Mesothelial cell of epicardium (in vitro differentiated cells): ENCODE measurements around the gene MAGI3. TPM values are rescaled to one million over a fixed set of nuclear protein-coding genes. Genes with fewer than 3 reads are reported as not detected.

Experiments used
- DNase-seq, 2 experiments: peaks; one replicate each; pipeline ENCODE4 v3.0.0; 2021; ENCODE audit warnings: low spot score in 2 of 2; ENCODE audit not compliant: unreplicated experiment in 2 of 2
- H3K27ac Mint-ChIP-seq: 2 replicates; pipeline ENCODE4 v1.8.0; 2021; ENCODE audit warnings: mixed read lengths
- H3K27me3 Mint-ChIP-seq: 2 replicates; pipeline ENCODE4 v1.8.0; 2021; ENCODE audit warnings: low read depth, mixed read lengths
- H3K36me3 Mint-ChIP-seq: 2 replicates; pipeline ENCODE4 v1.8.0; 2021; ENCODE audit warnings: mixed read lengths
- H3K4me1 Mint-ChIP-seq: 2 replicates; pipeline ENCODE4 v1.8.0; 2021; ENCODE audit warnings: mixed read lengths
- H3K4me3 Mint-ChIP-seq: 2 replicates; pipeline ENCODE4 v1.8.0; 2021; ENCODE audit warnings: mild to moderate bottlenecking, moderate library complexity, mixed read lengths
- H3K9me3 Mint-ChIP-seq: 2 replicates; pipeline ENCODE4 v1.8.0; 2021; ENCODE audit warnings: mixed read lengths
- total RNA-seq: library from RNA; stranded (reverse); gene quantifications from 3 replicates; pipeline ENCODE4 v1.2.1, GENCODE V29; 2021
- TF ChIP-seq, protein P1 (sequence below): fragments of 200-600 bp; sonication (generic); IDR thresholded peaks from one replicate; pipeline ENCODE4 v1.5.0; 2021; ENCODE audit warnings: antibody characterized with exemption; ENCODE audit not compliant: unreplicated experiment

MAGI3 gene
- total RNA-seq, 1 donor from 2014 or later: 28.7 TPM

DNA sequence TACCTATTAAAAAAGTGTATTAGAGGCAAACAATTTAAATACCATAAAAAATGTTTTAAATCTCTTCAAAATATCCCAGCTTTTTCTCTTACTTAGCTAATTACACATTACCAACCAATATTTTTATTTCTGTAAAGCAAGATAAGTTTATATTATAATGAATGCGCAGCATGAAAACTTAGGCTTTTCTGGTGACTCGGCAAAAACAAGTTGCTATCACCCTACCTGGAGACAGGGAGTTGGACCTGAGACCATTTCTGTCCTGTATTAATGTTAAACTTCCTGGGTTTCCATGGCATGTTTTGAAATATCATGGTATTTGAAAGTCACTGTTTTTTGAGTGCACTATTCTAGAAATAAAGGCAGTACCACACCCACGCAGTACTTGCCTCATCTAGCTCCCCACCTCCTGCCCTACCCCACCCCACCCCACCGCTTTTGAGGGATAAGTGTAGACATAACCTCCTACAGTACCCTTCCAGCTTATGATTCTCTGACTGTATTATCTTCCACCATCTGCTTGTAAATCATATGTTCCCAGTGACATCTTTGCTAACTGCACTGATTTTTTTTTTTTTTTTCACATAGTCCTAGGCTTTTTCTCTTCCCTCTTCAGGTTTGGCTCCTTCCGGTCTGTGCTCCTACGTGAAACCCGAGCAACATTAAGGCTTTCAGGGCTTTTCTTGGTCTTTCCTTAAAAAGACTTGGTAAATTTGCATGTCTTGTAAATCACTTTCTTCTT lies 291.5 kb downstream of the MAGI3 start:
- DNase-seq: no peak
- no peaks in the 10 kb centered on the region for H3K9me3 Mint-ChIP-seq
- TF ChIP-seq, protein P1, sequence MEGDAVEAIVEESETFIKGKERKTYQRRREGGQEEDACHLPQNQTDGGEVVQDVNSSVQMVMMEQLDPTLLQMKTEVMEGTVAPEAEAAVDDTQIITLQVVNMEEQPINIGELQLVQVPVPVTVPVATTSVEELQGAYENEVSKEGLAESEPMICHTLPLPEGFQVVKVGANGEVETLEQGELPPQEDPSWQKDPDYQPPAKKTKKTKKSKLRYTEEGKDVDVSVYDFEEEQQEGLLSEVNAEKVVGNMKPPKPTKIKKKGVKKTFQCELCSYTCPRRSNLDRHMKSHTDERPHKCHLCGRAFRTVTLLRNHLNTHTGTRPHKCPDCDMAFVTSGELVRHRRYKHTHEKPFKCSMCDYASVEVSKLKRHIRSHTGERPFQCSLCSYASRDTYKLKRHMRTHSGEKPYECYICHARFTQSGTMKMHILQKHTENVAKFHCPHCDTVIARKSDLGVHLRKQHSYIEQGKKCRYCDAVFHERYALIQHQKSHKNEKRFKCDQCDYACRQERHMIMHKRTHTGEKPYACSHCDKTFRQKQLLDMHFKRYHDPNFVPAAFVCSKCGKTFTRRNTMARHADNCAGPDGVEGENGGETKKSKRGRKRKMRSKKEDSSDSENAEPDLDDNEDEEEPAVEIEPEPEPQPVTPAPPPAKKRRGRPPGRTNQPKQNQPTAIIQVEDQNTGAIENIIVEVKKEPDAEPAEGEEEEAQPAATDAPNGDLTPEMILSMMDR: no peak
- peak overlapping the region; percentile 47 for H3K27ac Mint-ChIP-seq
- H3K4me1 Mint-ChIP-seq: peaks cover 43% of the 10 kb centered on the region
- H3K4me3 Mint-ChIP-seq: no peak overlapping the region
- H3K36me3 Mint-ChIP-seq: peaks cover 5% of the 10 kb centered on the region
- no peaks in the 10 kb centered on the region for H3K27me3 Mint-ChIP-seq

DNA sequence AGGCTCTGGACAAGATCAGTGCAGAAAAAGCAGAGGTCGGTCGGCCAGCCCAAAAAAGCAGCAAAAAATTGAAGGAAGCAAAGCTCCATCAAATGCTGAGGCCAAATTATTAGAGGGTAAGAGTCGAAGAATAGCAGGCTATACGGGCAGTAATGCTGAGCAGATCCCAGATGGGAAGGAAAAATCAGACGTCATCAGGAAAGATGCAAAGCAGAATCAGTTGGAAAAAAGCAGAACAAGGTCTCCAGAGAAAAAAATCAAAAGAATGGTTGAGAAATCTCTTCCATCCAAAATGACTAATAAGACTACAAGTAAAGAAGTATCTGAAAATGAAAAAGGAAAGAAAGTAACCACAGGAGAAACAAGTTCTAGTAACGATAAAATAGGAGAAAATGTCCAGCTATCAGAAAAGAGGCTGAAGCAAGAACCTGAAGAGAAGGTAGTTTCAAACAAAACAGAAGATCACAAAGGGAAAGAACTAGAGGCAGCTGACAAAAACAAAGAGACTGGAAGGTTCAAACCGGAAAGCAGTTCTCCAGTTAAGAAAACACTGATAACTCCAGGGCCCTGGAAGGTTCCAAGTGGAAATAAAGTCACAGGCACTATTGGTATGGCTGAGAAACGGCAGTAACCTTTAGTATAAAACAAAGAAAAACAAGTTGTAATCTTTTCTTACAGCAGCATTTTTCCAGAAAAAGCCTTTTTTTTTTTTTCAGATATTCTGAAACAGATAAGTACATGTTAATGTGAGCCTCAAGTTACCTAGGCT lies 293.3 kb downstream of the MAGI3 start:
- no peaks in the 10 kb centered on the region for H3K27me3 Mint-ChIP-seq
- H3K4me3 Mint-ChIP-seq: no peak overlapping the region
- TF ChIP-seq, protein P1: no peak
- H3K9me3 Mint-ChIP-seq: no peaks in the 10 kb centered on the region
- DNase-seq: no peak
- H3K4me1 Mint-ChIP-seq: peaks cover 25% of the 10 kb centered on the region
- peak overlapping the region; percentile 82 for H3K27ac Mint-ChIP-seq
- H3K36me3 Mint-ChIP-seq: peaks cover 6% of the 10 kb centered on the region

DNA sequence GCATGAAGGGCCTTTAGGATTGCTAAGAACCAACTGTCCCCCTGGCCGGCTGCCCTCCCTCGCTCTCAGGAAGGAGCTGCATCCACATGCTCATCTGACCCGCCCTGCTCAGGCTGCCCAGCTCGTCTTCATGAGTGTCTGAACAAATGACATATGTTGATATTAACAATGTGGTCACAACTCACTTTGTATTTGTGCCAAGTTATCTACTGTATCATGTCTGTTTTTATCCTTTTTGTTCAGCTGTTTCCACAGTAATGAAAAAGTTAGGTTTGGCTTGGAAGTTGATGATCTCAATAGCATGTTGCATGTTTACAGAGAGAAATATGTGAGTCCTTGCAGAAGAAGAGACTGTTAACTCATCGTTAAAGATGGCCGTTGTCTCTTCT lies 293.8 kb downstream of the MAGI3 start:
- H3K27ac Mint-ChIP-seq: peak overlapping the region; percentile 54
- no peak overlapping the region for H3K4me3 Mint-ChIP-seq
- no peaks in the 10 kb centered on the region for H3K27me3 Mint-ChIP-seq
- no peak for DNase-seq
- H3K9me3 Mint-ChIP-seq: peaks cover under 1% of the 10 kb centered on the region
- TF ChIP-seq, protein P1: no peak
- H3K4me1 Mint-ChIP-seq: peaks cover 22% of the 10 kb centered on the region
- H3K36me3 Mint-ChIP-seq: peaks cover 6% of the 10 kb centered on the region

DNA sequence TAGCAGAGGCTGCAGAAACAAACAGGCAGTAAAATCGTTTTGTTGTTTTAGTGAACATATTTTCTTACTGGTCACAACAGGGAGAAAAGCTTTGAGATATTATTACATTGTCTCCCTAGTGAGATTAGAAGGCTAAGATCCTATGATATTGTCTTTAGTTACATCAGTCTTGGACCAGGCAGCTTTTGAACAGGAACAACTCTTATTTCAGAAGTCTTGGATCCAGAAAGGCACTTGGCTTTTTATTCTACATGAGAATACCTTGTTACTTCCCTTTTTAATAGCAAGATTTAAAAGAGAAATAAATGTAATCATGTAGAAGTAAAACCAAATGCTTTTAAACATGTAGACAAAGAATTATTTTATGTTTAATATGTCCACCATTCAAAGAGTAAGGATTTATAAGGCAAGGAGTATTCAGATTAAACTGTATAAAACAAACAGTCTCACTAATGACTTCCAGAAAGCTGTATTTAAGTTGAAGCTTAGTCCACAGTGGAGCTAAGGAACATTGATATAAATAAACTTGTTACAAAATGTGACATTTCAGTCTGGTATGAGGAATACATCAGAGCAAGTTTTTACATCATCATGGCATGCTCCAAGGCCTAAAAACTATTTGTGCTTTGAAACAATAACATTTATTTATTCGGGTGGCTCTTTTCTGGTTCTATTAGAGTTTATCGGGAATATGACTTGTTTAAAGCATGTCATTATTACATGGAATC lies 296.7 kb downstream of the MAGI3 start:
- Mint-ChIP-seq H3K27ac (no peak overlapping the region), H3K9me3 (peaks cover 22% of the 10 kb centered on the region), H3K27me3 (no peaks in the 10 kb centered on the region), H3K4me3 (no peak overlapping the region), H3K36me3 (peaks cover 27% of the 10 kb centered on the region), H3K4me1 (peaks cover 14% of the 10 kb centered on the region)
- DNase-seq: no peak
- TF ChIP-seq, protein P1: no peak

DNA sequence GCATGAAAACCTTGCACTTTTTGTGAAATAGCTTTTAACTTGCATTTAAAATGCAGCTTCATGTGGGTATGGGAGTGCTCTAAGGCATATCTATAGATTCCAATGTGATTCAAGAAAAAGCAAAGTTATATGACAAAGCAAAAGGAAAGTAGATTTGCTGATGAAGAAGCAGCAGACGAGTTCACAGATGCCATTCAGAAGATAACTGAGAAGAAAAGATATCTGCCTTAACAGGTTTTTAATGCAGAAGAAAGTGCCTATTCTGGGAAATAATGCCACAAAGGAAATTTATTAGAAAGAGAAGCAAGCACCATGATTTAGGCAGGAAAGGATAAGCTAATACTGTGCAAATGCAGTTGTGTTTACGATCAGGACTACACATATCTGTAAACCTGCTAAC lies 300.9 kb downstream of the MAGI3 start:
- TF ChIP-seq, protein P1: no peak
- no peak for DNase-seq
- peaks cover 56% of the 10 kb centered on the region for H3K36me3 Mint-ChIP-seq
- H3K27ac Mint-ChIP-seq: no peak overlapping the region
- H3K4me3 Mint-ChIP-seq: no peak overlapping the region
- no peaks in the 10 kb centered on the region for H3K27me3 Mint-ChIP-seq
- H3K9me3 Mint-ChIP-seq: peaks cover 54% of the 10 kb centered on the region
- no peaks in the 10 kb centered on the region for H3K4me1 Mint-ChIP-seq
